HG02588 (cell line): Measurements from ENCODE around the gene RNPEP.
"Not testable (repeated sequence)": the region's sequence is repeated elsewhere in the genome, so short reads cannot be mapped to it uniquely, and the experiment has no call there.

Experiments
- ATAC-seq: cut with Tn5 transposase; IDR thresholded peaks from one replicate; pipeline ENCODE4 v1.9.1; 2021; ENCODE audit warnings: mild to moderate bottlenecking, moderate library complexity; ENCODE audit not compliant: unreplicated experiment

The RNPEP gene

GRCh38 chr1:202009326-202010179, 27.1 kb downstream of the RNPEP start:
- ATAC-seq = peak; percentile 39

DNA sequence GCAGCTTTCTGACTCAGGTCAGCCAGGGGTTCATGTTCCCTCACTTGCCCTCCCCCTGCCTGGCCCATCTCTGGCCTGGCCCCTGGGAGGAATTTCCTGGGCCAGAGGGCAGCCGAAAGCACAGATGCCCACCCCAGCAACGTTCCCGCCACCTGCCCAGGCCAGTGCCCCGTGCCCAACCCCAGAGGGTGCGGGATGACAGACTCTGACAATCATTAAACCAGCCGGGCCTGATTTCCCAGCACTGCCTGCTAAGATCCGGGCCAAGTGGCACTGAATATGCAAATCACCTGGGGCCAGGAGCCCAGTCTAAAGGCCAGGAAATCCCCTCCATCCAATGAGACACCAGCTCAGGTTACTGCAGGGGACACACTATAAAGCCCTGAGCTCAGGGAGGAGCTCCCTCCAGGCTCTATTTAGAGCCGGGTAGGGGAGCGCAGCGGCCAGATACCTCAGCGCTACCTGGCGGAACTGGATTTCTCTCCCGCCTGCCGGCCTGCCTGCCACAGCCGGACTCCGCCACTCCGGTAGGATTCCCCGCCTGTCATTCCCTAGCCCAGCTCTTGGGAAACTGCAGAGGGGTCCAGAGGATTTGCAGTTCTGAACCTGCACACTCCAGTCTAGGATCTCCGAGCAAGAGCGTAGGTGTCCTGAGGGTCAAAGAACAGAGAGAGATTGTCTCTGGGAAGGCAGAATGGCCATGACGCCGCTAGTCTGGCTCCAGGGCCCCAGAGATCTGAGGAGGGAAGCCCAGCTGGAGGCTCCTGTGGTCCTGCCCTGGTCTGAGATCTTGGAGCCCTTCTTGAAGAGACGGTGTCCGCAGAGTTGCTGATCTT, 27.9 kb downstream of the RNPEP start, which contains the start of gene ELF3:
ELF3 (plus strand) TSS at position 408 of the 836 bp plus-strand sequence. CDS start 550 bp downstream, outside the sequence.
- ATAC-seq = peak; percentile 90

DNA sequence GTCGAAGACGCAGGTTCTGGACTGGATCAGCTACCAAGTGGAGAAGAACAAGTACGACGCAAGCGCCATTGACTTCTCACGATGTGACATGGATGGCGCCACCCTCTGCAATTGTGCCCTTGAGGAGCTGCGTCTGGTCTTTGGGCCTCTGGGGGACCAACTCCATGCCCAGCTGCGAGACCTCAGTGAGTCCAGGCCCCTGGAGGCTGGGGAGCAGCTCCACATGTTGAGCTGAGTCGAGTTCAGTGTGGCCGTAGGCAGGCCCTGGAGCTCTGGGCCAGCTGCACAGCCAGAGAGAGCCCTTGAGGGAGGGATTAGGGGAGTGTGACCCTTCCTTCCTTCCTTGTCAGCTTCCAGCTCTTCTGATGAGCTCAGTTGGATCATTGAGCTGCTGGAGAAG, 29.5 kb downstream of the RNPEP start:
- no peak for ATAC-seq

- no peak for ATAC-seq
Observed at GRCh38 chr1:202012544-202013478, 30.4 kb downstream of the RNPEP start.

DNA sequence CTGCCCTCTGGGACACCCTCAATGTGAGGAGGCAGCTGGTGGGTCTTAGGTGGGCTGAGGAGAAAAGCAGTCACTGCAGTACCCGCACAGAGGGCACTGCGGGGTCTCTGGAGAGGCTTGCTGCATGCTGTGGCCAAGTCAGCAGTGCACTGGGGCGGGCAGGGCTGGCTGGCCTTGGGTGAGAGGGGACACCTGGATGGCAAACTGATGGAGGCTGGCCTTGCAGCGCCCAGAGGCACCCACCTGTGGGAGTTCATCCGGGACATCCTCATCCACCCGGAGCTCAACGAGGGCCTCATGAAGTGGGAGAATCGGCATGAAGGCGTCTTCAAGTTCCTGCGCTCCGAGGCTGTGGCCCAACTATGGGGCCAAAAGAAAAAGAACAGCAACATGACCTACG, 31.2 kb downstream of the RNPEP start:
- ATAC-seq = no peak

DNA sequence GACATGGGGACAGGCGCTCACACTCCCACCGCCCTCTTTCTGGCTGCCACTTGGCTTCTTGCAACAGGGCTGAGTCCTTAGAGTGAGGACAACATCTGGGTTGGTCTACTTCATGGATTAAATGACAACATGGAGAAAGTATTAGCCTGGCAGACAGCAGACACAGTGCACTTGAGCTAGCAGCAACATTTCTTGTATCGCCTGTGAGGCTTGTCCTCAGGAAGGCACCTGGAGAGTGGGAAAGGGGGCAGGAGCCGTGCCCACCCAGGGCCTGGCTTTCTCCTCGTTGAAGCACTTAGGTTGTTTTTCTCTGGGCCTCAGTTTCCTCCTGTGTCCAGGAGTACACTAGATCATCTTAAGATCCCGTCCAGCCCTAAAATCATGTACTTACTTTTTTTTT, 31.6 kb downstream of the RNPEP start:
- no peak for ATAC-seq

DNA sequence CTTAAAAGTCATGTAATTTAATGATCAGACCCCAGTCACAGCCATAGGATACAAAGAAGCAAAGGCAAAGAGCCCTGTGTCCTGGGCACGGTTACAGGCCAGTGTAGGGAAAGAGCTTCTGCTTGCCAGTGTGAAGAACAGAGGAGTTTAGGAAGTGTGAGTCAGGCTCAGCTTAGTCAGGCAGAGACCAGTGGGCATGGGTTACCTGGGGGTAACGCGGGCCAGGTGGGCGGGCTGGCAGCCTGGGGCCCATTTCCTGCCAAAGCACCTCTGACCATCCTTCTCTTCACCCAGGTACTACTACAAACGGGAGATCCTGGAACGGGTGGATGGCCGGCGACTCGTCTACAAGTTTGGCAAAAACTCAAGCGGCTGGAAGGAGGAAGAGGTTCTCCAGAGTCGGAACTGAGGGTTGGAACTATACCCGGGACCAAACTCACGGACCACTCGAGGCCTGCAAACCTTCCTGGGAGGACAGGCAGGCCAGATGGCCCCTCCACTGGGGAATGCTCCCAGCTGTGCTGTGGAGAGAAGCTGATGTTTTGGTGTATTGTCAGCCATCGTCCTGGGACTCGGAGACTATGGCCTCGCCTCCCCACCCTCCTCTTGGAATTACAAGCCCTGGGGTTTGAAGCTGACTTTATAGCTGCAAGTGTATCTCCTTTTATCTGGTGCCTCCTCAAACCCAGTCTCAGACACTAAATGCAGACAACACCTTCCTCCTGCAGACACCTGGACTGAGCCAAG, 32.6 kb downstream of the RNPEP start:
- no peak for ATAC-seq

GRCh38 chr1:202015662-202015937, 33.2 kb downstream of the RNPEP start:
- no peak for ATAC-seq

- ATAC-seq = no peak
Observed at GRCh38 chr1:202016022-202016810, 33.8 kb downstream of the RNPEP start.

DNA sequence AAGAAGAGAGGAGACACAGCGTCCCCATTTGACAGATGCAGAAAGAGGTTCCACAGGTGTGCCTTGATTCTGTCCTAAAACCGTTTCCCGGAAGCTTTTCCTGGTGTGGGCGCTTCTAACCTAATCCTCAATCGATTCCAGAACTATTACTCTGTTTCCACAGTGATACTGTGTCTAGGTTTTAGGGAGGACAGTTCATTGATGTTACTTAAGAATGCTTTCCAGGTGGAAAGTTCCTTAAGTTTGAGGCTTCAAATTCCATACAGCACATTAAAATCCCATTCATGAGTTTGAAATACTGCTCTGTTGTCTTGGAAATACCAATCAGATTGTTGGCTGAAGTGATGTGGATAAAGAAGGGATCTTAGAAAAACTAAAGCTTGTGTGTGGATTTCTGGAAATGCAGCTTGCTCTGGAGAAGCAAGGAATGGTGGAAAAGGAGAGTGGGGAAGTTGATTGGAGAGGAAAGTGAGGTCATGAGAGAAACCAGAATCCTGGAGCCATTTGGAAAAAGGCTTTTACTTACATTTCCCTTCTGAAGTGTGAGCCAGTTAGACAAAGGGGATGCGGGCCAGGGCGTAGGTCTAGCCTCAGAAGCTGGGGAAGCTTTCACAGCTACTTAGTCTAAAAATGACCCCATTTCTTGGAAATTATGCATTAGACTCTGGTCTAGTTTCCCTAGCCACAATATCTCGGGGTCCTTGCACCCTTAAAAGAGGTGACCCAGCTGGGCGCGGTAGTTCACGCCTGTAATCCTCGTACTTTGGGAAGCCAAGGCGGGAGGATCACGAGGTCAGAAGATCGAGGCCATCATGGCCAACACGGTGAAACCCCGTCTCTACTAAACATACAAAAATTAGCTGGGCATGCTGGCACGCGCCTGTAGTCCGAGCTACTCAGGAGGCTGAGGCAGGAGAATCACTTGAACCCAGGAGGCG, 34.6 kb downstream of the RNPEP start:
- no peak for ATAC-seq

- ATAC-seq = no peak
Observed at GRCh38 chr1:202017749-202018467, 35.5 kb downstream of the RNPEP start.

DNA sequence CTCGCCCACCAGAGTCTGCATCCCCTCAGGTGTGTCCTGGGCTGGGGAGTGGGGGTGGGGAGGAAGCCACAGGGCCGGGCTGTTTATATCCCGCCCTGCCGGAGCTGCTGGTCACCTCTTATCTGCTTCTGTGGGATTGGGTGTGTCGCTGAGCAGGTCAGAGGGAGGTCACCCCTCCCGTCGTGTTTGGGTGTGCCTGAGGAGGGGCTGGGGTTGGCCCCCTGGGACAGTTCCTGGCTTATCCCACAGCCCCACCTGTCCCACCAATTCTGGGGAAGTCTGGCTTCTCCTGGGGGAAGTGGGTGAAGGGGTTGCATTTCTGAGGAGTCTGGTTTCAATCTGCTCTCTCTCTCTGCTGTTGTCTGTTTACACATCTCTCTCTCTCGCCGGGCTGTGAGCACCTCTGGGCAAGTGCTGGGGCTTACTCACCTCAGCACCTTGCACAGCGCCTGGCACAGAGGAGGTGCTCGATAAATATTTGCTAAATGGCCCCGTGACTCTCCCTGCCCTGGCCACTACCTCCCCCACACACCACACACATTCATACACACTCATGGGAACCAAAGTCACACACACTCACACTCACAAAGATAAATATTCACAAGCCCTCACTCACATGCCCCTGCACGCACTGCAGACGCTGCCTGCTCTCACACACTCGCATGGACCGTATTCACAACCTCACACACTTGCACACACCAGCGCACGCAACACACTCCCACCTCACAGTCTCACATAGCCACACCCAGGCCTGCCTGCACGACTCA, 36.2 kb downstream of the RNPEP start:
- ATAC-seq = no peak

DNA sequence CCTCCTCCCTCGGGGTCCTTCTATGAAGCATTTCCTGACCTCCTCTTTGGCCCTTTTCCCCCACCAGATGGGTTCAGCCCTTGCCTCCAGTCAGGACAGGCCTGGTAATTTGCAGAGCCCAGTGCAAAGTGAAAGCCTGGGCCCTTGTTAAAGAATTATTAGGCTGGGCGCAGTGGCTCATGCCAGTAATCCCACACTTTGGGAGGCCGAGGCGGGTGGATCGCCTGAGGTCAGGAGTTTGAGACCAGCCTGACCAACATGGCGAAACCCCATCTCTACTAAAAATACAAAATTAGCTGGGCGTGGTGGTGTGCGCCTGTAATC, 36.7 kb downstream of the RNPEP start:
- not testable (repeated sequence) for ATAC-seq

GRCh38 chr1:202023001-202023433, 40.6 kb downstream of the RNPEP start:
- ATAC-seq = no peak

GRCh38 chr1:202029171-202029665, 46.8 kb downstream of the RNPEP start:
- no peak for ATAC-seq

DNA sequence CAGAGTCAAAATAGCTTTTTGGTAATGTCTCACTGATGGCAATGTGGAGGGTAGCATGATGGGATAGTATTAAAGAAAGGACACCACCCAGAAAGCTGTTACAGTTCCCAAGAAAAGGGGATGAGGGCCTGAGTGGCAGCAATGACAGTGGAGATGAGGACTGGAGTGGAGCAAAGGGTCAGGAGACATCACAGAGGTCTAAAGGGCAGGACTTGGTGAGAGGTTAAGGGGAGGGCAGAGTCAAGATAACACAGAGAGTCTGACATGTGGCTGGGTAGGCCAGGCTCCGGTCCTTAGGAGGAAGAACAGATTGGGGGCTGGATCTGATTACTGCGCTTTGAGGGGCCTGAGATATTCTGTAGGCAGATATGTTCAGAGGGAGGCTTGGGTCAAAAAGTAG, 47.3 kb downstream of the RNPEP start:
- ATAC-seq = no peak

GRCh38 chr1:202031796-202032195, 49.3 kb downstream of the RNPEP start:
- no peak for ATAC-seq
